Hematopoietic multipotent progenitor cell (in vitro differentiated cells): ENCODE data around the gene SYCP2. TPM values are rescaled to one million over a fixed set of nuclear protein-coding genes. Genes with fewer than 3 reads are reported as not detected.

Source experiments
- small RNA-seq: library from RNA; depleted of rRNA; stranded (forward); fragments of <200 nt; gene quantifications from one replicate; pipeline ENCODE3, GENCODE V24; 2012
- total RNA-seq: library from RNA; depleted of rRNA; stranded (reverse); fragments of >200 nt; gene quantifications from one replicate; pipeline ENCODE4 v1.2.3, GENCODE V29; 2012

SYCP2 gene
- total RNA-seq, 1 donor = 0.27 TPM

Small RNA genes lying within 50 kb of the gene (small RNA-seq; reads per million reads assigned to genes)
- gene RNU7-141P = not detected

Other genes starting within 250 kb of the SYCP2 start
- 8.1 TPM for gene PPP1R3D, start 6.7 kb upstream of the SYCP2 start, total RNA-seq
- gene FAM217B, start 6.8 kb upstream of the SYCP2 start, total RNA-seq = 2.7 TPM
- gene CDH26, start 24.8 kb upstream of the SYCP2 start, total RNA-seq = 8.1 TPM